Chondrocyte (in vitro differentiated cells): ENCODE measurements around the gene IL17RB. TPM values are rescaled to one million over a fixed set of nuclear protein-coding genes. Genes with fewer than 3 reads are reported as not detected.

ENCODE experiments used
- DNase-seq: peaks from one replicate; pipeline ENCODE4 v3.0.0; 2021; ENCODE audit warnings: mixed read lengths, low spot score
- H3K27ac Mint-ChIP-seq: one replicate; pipeline ENCODE4 v1.8.0; 2021; ENCODE audit warnings: mild to moderate bottlenecking, moderate library complexity, mixed read lengths; ENCODE audit not compliant: unreplicated experiment
- H3K27me3 Mint-ChIP-seq: 2 replicates; pipeline ENCODE4 v1.8.0; 2021; ENCODE audit warnings: low read depth, mixed read lengths
- H3K36me3 Mint-ChIP-seq: 2 replicates; pipeline ENCODE4 v1.8.0; 2021; ENCODE audit warnings: low read depth, mixed read lengths
- H3K4me1 Mint-ChIP-seq: 2 replicates; pipeline ENCODE4 v1.8.0; 2021; ENCODE audit warnings: low read depth, mild to moderate bottlenecking, mixed read lengths
- H3K4me3 Mint-ChIP-seq: one replicate; pipeline ENCODE4 v1.8.0; 2021; ENCODE audit warnings: mild to moderate bottlenecking, moderate library complexity, mixed read lengths; ENCODE audit not compliant: unreplicated experiment
- H3K9me3 Mint-ChIP-seq: 2 replicates; pipeline ENCODE4 v1.8.0; 2021; ENCODE audit warnings: low read depth, mixed read lengths
- CTCF ChIP-seq: fragments of 200-600 bp; sonication (generic); IDR thresholded peaks from 2 replicates; pipeline ENCODE4 v1.5.0; 2021; ENCODE audit warnings: antibody characterized with exemption, mild to moderate bottlenecking, moderate library complexity
- total RNA-seq: library from RNA; stranded (reverse); gene quantifications from 3 replicates; pipeline ENCODE4 v1.2.1, GENCODE V29; 2021

Gene IL17RB
- total RNA-seq, 1 donor from 2014 or later = 0.22 TPM

GRCh38 chr3:53849916-53850315 lies 3.5 kb downstream of the IL17RB start:
- Mint-ChIP-seq H3K36me3 (no peaks in the 10 kb centered on the region), H3K9me3 (no peaks in the 10 kb centered on the region), H3K4me3 (no peak overlapping the region), H3K27me3 (peaks cover 4% of the 10 kb centered on the region), H3K4me1 (peaks cover 10% of the 10 kb centered on the region), H3K27ac (no peak overlapping the region)
- TF ChIP-seq CTCF = no peak
- DNase-seq = no peak

- no peak for DNase-seq
- Mint-ChIP-seq H3K27me3 (peaks cover 4% of the 10 kb centered on the region), H3K4me1 (peaks cover 5% of the 10 kb centered on the region), H3K27ac (no peak overlapping the region), H3K4me3 (no peak overlapping the region), H3K36me3 (no peaks in the 10 kb centered on the region), H3K9me3 (no peaks in the 10 kb centered on the region)
- TF ChIP-seq CTCF = no peak
Observed at GRCh38 chr3:53850895-53851294, 4.5 kb downstream of the IL17RB start.

- H3K36me3 Mint-ChIP-seq = peaks cover 11% of the 10 kb centered on the region
- no peaks in the 10 kb centered on the region for H3K27me3 Mint-ChIP-seq
- no peak for TF ChIP-seq CTCF
- no peak overlapping the region for H3K4me3 Mint-ChIP-seq
- H3K27ac Mint-ChIP-seq = no peak overlapping the region
- DNase-seq = no peak
- H3K9me3 Mint-ChIP-seq = peaks cover 4% of the 10 kb centered on the region
- no peaks in the 10 kb centered on the region for H3K4me1 Mint-ChIP-seq
Observed at GRCh38 chr3:53856964-53857363, 10.6 kb downstream of the IL17RB start.

- Mint-ChIP-seq H3K36me3 (peaks cover 17% of the 10 kb centered on the region), H3K4me3 (no peak overlapping the region), H3K4me1 (no peaks in the 10 kb centered on the region), H3K27me3 (no peaks in the 10 kb centered on the region), H3K27ac (no peak overlapping the region), H3K9me3 (peaks cover 10% of the 10 kb centered on the region)
- no peak for DNase-seq
- TF ChIP-seq CTCF = no peak
Observed at GRCh38 chr3:53858096-53858741, 11.9 kb downstream of the IL17RB start.

- H3K36me3 Mint-ChIP-seq = peaks cover 20% of the 10 kb centered on the region
- no peak overlapping the region for H3K27ac Mint-ChIP-seq
- no peaks in the 10 kb centered on the region for H3K27me3 Mint-ChIP-seq
- H3K4me3 Mint-ChIP-seq = no peak overlapping the region
- no peaks in the 10 kb centered on the region for H3K4me1 Mint-ChIP-seq
- peaks cover 10% of the 10 kb centered on the region for H3K9me3 Mint-ChIP-seq
- no peak for DNase-seq
- TF ChIP-seq CTCF = no peak
Observed at GRCh38 chr3:53859178-53859577, 12.8 kb downstream of the IL17RB start.
